DMS79 treated with DMSO at 0.1 percent for 48 hours (cell line): Measurements from ENCODE around the gene EPHA2.

Experiments
- DNase-seq: peaks from one replicate; lab custom pipeline; 2025; lab: John Stamatoyannopoulos, UW

Gene EPHA2

DNA sequence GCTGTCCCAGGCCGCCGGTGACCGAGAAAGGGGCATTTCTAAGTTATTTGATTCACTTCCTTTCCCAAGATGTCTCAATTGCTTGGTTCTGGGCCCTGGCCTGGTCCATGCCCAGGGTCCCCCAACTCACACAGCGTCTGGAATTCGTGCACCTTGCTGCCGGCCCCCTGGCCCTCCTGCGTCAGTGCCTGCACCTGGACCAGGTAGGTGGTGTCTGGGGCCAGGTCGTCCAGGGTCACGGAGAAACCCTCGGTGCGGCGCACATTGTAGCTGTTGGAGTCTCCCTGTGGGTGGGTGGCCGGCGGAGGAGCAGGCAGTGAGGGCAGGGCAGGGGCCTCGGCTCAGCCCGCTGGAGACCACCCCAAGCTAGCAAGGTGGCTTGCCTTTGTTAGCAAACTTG, 21.0 kb downstream of the EPHA2 start:
- no peak for DNase-seq

DNA sequence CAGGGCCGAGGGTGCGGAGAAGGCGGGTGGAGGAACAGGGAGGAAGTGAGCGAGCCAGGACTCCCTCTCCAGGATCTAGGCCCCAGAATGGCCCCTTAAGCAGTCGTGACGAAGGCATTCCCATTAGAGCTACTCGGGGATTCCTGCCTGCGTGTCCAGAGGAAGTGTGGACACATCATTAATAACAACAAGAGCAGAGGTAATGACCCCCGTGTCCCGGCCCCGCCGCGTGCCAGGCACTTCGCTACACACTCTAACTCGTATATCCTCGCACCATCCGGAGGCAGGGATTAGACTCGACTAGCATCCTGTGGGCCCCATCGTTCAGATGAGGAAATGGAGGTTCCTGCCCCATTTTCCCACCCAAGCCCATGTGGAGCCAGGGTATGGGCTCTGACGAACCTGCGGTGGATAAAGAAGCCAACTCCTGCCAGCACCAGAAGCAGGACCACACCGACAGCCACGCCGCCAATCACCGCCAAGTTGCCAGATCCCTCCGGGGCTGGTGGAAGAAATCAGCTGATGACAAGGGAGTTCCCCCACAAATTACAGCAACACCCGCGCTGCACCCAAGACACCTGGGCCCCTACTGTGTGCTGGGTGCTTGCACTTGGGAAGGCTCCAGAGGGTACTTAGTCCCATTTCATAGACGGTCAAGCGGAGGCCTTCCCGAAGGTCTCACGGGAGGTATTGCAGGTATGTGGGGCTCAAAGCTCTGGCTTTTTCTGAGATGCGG, 21.6 kb downstream of the EPHA2 start:
- no peak for DNase-seq

DNA sequence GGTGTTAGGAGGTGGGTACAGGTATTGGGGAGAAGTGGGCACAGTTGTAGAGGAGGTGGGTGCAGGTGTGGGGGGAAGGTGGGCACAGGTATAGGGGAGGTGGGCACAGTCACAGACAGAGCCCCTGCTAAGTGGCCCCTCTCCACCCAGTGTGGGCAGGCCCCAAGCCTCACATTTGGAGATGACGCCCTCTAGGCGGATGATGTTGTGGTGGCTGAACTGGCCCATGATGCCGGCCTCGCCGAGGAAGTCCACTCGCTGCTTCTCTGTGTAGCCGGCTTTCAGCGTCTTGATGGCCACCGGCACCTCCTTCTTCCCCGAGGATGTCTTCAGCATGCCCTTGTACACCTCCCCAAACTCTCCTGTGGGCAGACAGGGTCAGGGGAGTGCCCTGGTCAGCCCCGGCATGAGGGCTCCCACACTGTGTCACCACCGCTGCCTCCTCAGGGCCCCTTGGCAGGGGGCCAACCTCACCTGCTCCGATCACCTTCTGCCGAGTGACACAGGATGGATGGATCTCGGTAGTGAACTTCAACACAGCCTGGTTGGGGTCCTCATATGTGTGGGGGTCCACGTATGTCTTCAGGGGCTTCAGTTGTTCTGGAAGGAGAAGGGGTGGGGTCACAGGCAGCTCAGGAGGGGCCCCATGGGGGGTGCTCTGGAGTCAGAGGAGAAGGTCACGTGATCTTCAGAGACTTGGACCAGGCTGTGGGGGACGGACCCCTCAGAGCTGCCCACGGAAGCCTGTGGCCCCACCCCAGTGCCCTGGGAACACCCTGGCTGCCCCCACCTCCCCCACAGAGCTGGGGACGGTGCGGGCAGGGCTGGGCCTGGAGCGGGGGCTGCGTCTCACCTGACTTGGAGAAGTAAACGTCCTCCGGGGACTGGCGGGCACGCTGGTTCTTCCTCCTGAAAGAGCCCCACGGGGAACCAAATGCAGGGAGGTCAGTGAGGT, 22.6 kb downstream of the EPHA2 start:
- DNase-seq: no peak

DNA sequence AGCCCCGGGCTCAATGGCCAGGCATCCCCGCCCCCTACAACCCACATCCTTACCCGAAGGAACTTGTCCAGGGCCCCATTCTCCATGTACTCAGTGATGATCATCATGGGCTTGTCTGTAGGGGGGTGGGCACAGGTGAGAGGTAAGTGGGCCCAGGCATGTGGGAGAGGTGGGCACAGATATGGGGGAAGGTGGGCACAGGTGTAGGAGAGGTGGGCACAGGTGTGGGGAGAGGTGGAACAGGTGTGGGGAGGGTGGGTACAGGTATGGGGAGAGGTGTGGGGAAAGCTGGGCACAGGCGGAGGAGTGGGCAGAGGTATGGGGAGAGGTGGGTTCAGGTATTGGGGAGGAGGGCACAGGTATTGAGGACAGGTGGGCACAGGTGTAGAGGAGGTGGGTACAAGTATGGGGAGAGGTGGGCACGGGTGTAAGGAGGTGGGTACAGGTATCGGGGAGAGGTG, 23.5 kb downstream of the EPHA2 start:
- no peak for DNase-seq

DNA sequence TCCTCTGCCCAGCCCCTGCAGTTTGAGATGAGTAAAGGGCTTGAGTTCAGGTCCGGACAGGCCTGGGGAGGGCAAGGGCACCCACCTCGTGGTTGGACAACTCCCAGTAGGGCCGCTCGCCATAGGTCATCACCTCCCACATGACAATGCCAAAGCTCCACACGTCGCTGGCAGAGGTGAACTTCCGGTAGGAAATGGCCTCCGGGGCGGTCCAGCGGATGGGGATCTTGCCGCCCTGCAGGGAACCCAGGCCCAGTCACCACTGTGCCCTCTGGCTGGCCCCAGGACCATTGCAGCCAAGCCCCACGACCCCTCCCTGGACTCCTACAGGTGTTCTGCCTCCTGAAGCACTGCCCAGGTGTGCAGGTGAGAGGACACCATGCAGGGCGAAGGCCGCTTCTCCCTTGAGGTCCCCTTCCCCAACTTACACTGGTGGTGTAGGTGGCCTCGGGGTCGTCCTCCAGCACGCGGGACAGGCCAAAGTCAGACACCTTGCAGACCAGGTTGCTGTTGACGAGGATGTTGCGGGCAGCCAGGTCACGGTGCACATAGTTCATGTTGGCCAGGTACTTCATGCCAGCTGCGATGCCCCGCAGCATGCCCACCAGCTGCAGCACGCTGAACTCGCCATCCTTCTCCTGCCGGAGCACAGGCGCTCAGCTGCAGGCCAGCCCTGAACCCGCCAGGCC, 24.1 kb downstream of the EPHA2 start:
- no peak for DNase-seq

DNA sequence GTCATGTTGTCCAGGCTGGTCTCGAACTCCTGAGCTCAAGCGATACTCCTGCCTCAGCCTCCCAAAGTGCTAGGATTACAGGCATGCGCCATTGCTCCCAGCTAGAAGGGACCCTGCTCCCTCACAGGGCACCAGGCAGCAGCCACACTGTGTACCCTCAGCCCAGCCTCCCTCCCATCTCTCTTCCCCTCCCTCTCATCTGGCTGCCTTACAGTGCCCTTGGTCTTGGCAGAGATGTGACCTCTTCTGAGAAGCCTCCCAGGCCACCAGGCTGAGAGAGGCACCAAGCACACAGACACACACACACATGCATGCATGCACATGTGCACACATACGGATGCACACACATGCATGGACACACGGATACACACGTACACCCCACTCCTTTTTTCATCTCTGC, 25.0 kb downstream of the EPHA2 start:
- no peak for DNase-seq

DNA sequence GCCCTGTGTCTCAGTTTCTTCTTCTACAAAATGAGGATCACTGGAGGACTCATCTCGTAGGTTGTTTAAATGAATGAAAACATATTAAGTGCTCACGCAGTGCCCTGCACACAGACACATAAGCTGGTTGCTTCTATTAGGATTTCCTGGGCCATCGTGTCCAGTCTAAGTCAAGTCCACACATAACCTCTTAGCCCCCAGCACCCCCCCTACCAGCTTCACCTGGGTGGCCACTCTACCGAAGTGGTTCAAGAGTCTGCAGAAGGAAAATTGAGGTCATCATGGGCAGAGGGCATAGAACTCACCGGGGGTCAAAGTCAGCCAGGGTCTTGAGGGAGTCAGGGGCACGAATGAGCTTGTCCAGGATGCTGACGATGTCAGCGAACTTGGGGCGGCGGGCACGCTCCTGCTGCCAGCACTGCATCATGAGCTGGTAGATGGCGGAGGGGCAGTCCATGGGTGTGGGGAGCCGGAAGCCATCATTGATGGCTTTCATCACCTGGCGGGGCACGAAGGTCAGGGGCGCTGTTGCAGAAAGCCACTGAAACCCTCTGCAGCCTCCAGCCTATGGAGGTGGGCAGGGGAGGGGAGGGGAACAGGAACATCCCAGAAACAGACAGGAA, 25.8 kb downstream of the EPHA2 start:
- DNase-seq: no peak

DNA sequence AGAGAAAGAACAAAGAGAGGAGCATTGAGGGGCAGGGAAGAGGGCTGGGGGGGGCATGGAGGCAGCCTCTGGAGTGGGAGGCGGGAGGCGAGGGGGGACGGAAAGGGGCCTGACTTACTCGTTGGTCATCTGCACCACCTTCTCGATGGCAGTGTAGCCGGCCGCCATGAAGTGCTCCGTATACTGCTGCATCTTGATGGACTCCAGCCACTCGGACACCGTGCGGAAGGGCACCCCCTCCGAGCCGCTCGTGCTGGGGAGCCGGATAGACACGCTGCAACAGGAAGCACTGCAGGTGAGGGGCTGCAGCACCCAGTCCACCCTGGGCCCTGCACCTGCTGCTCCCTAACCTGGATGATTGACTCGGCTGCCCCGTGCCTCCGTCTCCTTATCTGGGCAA, 26.6 kb downstream of the EPHA2 start:
- no peak for DNase-seq

DNA sequence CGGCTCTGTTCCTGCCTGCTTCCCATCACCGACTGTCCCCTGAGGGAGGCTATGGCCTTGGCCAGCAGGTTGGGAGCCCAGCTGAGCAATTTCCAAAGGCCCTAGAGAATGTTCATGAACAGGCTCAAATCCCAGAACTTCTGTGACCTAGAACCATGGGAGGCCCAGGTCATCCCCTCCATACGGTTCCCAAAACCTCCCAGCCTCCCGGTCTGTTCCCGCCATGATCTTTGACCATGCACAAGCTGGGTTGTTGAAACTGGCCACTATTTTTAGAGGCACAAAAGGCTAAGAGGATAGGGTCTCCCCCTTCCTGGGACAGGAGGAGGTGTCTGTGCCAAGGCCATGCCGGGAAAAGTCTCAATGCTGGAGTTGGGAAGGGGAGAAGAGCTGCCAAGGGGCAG, 27.5 kb downstream of the EPHA2 start:
- DNase-seq: no peak

DNA sequence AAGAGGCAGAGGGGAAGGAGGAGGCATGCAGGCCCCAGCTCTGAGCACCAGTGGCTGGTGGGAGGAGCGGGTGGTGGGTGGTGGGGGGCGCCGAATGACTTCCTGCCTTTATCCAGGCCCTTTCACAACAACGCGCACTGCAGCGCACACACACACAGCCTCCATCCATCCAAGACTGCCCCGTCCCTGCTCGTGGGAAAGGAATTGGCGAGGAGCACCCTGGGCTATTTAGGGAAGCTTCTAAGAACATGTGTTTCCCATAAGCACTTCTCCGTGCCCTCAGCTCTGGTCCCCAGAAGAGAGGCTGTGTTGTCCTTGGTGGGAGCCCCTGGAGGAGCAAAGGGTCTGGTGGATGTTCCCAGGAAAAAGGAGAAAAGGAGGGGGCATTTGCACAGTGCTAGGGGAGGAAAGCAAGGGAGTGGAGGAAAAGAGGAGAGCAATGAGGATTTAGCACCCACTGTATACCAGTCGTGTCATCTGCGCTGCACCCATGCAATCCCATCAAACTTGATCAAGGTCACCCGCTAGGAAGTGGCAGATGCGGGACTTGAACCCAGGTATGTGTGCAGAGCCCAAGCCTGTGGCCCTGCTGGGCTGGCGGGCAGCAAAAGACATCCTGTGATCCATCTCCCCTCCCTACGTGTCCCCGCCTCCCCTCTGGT, 28.1 kb downstream of the EPHA2 start:
- DNase-seq: no peak

DNA sequence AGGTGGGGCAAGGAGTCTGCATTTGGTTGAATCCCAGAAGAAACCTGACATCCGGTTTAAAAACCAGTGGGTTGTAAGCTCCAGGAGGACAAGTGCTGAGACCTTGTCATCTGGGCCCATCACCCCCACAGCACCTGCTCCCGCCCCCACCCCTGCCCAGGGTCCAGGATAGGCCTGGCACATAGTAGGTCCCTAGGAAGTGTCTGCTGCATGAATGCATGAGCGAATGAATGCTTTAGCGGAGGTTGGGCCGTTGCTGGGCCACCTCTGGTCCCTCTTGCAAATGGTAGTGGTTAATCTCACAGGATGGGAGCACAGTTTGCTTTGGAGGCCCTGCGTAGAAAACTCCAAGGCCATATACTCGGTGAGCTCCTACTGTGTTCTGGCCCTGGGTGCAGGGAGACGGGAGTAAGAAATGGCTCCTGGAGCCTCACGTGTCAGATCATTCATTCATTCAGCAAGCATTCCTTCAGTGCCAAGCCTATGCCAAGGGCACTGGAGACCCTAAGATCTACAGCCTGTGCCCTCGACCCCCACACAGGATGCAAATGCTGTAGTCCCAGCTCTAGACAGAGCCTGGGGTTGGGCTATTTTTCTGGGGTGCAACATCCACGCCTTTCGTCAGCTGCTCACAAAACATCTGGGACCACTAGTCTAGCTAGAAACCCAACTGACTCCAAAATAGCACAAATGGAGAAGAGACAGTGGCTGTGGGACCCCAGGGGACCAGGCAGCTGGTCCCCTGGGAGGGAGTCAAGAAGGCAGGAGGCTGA, 28.9 kb downstream of the EPHA2 start:
- DNase-seq: no peak

DNA sequence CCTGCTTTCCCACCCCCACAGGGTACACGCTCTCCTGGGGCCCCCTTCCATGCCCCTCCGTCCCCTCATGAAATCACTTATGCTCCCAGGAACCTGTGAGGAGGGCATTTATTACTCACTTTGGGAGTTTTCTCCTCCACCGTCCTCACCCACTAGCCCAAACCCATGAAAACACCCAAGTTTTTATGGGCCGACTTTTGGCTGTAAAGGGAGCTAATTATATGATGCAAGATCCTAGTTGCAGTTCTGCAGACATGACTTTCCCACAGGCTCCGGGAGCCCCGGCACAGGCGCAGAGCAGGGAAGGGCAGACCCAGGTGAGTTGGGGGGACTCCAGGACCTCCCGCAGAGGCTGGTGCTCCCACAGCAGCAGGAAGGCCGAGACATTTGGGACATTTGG, 29.7 kb downstream of the EPHA2 start:
- no peak for DNase-seq

DNA sequence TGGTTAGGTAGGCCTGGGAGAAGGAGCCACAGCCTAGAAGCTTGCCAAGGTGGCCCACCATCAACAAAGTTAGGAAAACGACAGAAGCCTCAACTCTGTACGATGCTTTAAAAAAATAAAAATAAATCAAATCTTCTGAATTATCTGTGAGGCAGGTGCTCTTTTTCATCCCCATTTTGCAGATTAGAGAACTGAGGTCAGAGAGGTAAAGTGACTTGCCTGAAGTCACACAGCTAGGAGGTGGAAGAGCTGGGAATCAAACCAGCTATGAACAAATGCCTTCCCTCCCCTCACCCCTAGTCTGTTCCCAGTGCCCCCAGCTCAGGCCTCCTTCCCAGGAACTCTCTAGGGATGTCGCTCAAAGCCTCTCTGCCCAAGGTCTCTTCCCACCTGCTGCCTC, 30.4 kb downstream of the EPHA2 start:
- DNase-seq: no peak

DNA sequence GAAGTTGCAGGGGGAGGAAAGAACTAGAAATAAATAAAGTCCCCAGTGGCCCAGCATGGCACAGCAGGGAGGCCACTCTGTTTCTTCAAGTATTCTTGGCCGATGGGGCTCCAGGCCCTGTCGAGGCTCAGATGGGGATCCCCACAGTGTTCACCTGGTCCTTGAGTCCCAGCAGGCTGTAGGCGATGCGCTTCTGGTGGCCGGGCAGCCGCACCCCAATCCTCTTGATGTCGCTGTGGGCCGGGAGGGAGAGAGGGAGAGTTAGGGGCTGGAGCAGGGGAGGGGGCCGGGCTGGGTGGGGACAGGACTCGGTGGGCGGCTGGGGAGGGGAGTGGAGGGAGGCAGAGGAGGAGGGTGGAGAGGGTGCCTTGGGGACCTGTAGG, 30.8 kb downstream of the EPHA2 start:
- no peak for DNase-seq

DNA sequence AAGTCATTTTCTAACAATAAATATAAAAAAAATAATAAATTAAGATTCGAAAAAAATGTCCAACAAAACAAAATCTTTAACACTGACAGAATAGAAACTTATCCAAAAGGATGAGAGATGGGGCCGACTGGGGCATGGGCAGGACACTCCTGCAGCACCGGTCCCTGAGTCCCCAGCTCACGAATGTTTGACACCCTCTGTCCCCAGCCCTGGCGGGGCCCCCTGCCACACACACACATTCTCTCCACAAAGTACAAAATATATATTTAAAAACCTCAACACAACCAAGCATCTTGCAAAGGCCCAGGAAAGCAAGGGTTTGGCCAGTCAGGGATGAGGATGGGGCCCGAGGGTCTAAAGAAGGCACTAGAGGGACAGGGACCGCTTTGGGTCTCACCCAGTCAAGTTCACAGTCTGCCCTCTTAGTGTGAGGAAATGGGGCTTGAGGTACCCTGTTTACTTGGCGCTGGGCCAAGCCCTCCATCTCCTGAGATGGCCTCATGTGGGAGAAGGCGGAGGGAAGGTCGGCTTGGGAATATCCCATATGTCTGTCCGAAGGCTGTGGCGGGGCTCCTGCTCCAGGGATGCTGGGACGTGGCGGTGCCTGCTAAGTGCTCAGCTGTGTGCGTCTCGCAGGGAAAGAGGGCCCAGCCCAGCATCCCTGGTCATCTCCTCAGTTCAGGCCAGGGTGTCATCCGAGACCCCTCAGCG, 31.3 kb downstream of the EPHA2 start:
- peak; percentile 42 for DNase-seq

DNA sequence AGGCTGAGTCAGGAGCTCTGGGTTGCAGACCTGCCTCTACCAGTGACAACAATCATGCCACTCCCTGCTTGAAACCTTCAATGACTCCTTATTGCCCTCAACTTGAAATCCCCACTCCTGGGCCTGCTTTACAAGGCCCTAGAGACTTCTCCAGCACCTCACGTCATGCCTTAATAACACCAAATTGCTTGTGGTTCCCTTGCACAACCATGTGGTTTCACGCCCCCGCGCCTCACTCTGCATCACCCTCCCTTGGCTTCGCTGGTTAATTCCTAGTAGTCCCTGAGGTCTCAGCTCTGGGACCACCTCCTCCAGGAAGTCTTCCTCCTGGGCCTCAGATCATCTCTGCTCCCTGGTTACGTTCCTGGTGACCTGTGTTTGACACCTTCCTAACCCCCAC, 33.0 kb downstream of the EPHA2 start:
- DNase-seq: peak; percentile 99

DNA sequence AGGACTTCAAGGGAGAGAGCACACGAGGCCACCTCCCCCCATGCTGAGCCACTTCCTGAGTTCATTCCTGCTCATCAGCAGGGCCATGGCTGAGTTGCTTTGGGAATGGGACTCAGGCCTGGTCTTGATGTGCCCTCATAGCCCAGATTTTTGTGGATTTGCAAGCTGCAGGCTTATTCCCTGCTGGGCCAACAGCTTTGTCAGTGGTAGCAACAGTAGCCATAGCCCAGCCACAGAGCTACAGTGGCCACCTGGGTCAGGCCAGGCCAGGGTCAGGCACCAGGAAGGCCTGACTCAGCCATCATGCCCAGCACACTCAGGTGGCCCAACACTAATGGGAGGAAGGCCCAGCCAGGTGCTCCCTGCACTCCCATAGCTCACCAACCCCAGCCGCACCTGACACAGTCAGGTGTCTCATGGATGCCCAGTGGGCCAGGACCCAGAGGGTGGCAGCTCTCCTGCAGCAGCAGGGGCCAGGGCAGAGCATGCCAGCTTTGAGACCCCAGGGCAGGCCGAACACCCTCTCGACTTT, 33.5 kb downstream of the EPHA2 start:
- DNase-seq: no peak

DNA sequence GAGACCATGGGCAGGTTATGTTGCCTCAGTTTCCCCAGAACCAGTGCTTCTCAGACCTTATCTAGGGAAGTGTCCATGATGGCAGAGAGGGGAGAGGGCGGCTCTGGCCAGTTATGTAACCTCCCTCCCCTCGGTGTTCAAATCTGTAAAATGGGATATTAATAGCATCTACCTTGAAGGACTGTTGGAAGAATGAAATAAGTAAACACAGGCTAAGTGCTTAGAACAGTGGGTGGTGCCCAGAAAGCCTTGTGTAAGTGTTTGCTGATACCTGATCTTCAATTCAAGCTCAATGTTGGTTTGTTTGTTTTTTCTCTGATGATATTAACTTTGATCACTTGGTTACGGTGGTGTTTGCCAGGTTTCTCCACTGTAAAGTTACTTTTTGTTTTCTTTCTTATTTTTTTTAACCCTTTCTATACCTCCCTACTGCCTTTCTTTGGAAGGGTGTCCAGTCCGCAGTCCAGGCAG, 34.9 kb downstream of the EPHA2 start:
- DNase-seq: peak; percentile 97

DNA sequence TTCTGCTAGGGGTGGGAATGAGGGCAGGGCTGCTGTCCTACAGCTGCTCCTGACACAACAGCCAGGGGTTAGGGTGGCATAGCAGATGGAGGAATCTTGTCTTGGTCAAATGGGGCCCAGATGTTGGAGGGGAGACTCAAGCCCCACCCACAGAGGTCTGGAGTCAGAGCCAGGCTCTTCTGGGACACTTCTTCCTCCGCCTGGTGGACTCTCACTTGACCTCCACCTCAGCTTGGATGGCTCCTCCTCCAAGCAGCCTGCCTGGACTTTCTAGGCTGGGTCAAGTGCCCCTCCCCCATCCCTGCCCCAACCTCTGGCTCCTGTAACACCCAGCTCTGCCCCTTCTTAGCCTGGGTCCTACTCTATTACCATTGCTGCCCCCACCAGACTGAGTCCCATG, 35.5 kb downstream of the EPHA2 start:
- no peak for DNase-seq

DNA sequence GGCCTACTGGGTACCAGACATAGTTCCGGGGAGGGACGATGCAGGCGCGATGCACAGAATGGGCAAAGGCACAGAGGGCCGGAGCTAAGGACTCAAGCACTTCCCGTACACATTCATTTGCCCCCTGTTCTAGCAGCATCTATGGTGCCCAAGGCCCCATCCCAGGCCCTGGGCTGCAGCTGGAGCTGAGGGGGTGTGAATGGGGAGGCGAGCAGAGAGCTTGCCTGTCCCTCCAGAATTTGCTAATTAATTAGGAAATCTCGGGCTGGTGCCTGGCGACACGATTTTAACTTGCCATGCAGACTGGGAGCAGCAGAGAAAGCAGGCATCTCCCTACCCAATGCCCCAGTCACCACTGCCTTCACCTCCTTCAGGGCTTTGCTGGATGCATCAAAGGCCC, 35.9 kb downstream of the EPHA2 start:
- no peak for DNase-seq
